PC-9 (cell line): ENCODE data around the gene DUSP16. TPM values are rescaled to one million over a fixed set of nuclear protein-coding genes. Genes with fewer than 3 reads are reported as not detected.

Source experiments
- BruUV-seq: library from RNA; stranded (reverse); fragments of 400-500 nt; replicated peaks from 2 replicates; lab custom pipeline; 2021; lab: Mats Ljungman, UMichigan
- CTCF ChIA-PET: fragments of 300-600 bp; sonication (Branson Sonifier 250); formaldehyde crosslinking; loops from one replicate; lab custom pipeline; 2022; ENCODE audit warnings: antibody characterized with exemption; lab: Charles Lee
- POLR2A ChIA-PET: fragments of 300-600 bp; sonication (Branson Sonifier 250); formaldehyde crosslinking; loops from one replicate; lab custom pipeline; 2022; ENCODE audit warnings: antibody characterized with exemption; ENCODE audit not compliant: unreplicated experiment; lab: Charles Lee
- DNase-seq, 2 experiments: peaks; one replicate each; pipeline versions ENCODE4 v3.0.0 to v3.0.0-alpha.2; 2015 to 2022; ENCODE audit warnings: mixed read lengths in 1 of 2
- H2AFZ ChIP-seq: fragments of 200-600 bp; sonication (generic); 2 replicates; pipeline ENCODE4 v1.8.1; 2017; ENCODE audit warnings: antibody characterized with exemption
- H3F3A ChIP-seq: fragments of 200-600 bp; sonication (generic); 2 replicates; pipeline ENCODE4 v1.8.1; 2017; ENCODE audit warnings: antibody characterized with exemption, mild to moderate bottlenecking, low read depth; ENCODE audit not compliant: insufficient read depth
- H3K27ac ChIP-seq: fragments of 200-600 bp; sonication (generic); 2 replicates; pipeline ENCODE4 v1.6.1; 2016; ENCODE audit warnings: mixed run types
- H3K27me3 ChIP-seq: fragments of 200-600 bp; sonication (generic); 2 replicates; pipeline ENCODE4 v1.6.1; 2016; ENCODE audit warnings: low read depth, mixed run types; ENCODE audit not compliant: insufficient read depth
- H3K36me3 ChIP-seq: fragments of 200-600 bp; sonication (generic); 2 replicates; pipeline ENCODE4 v1.6.1; 2016; ENCODE audit warnings: low read depth, mixed run types
- H3K4me1 ChIP-seq: fragments of 200-600 bp; sonication (generic); replicated peaks from 2 replicates; pipeline ENCODE4 v1.6.1; 2016; ENCODE audit warnings: mixed run types; ENCODE audit not compliant: insufficient read depth
- H3K4me2 ChIP-seq: fragments of 200-600 bp; sonication (generic); 2 replicates; pipeline ENCODE4 v1.6.1; 2017; ENCODE audit warnings: mixed run types
- H3K4me3 ChIP-seq: fragments of 200-600 bp; sonication (generic); 2 replicates; pipeline ENCODE4 v1.6.1; 2016; ENCODE audit warnings: mixed run types
- H3K79me2 ChIP-seq: fragments of 200-600 bp; sonication (generic); 2 replicates; pipeline ENCODE4 v1.6.1; 2017; ENCODE audit warnings: low read depth, mixed run types
- H3K9me2 ChIP-seq: fragments of 200-600 bp; sonication (generic); 2 replicates; pipeline ENCODE4 v1.8.1; 2017; ENCODE audit warnings: mild to moderate bottlenecking; ENCODE audit not compliant: insufficient read depth
- H3K9me3 ChIP-seq: fragments of 200-600 bp; sonication (generic); 2 replicates; pipeline ENCODE4 v1.8.1; 2016; ENCODE audit warnings: low read depth; ENCODE audit not compliant: insufficient read depth
- H4K20me1 ChIP-seq: fragments of 200-600 bp; sonication (generic); 2 replicates; pipeline ENCODE4 v1.8.1; 2017; ENCODE audit not compliant: insufficient read depth
- CTCF ChIP-seq: fragments of 200-600 bp; sonication (generic); conservative IDR thresholded peaks from 2 replicates; pipeline ENCODE4 v1.6.1; 2017; ENCODE audit warnings: mixed run types, antibody characterized with exemption, mild to moderate bottlenecking, moderate library complexity
- EZH2 ChIP-seq: fragments of 200-600 bp; sonication (generic); IDR thresholded peaks from 2 replicates; pipeline ENCODE4 v1.8.0; 2017; ENCODE audit warnings: antibody characterized with exemption, low read depth
- intact Hi-C: fragments of 100-400 bp; cut with micrococcal nuclease; formaldehyde crosslinking; loops from one replicate; pipeline ENCODE4 v1.10.0; 2022; ENCODE audit not compliant: unreplicated experiment
- total RNA-seq: library from RNA; stranded (reverse); gene quantifications from 2 replicates; pipeline ENCODE4 v1.2.3, GENCODE V29; 2021

DUSP16 gene
- total RNA-seq, 1 experiment from 2014 or later: 24.8 TPM

DNA sequence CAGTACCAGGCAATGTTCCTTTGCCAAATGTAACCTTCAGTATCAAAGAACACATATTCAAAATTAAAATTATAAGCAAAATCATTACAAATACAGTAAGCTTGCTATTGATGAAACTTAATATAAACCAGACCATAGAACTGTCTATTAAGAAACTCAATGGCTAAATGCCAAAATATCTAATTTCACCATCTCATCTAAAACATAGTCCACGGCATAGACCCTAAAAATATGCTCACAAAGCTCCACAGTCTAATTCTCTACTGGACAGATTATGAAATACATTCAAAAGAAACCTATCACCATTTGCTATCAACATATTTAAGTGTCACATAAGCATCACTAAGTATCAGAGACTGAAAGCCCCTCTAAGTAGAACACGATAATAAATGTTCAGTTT lies 25.2 kb downstream of the DUSP16 start:
- Histone ChIP-seq H3K36me3 (no peaks in the 10 kb centered on the region), H3K9me3 (no peaks in the 10 kb centered on the region), H3K4me1 (peaks cover 11% of the 10 kb centered on the region), H3K79me2 (no peaks in the 10 kb centered on the region), H3K9me2 (no peaks in the 10 kb centered on the region), H3K27ac (no peak overlapping the region), H2AFZ (no peak overlapping the region), H3K4me2 (no peak overlapping the region), H4K20me1 (0 out of 2 replicates have a peak, but pooled peaks cover 3% of the 10 kb centered on the region), H3F3A (no peaks in the 10 kb centered on the region), H3K27me3 (no peaks in the 10 kb centered on the region), H3K4me3 (no peak overlapping the region)
- TF ChIP-seq EZH2: no peak
- TF ChIP-seq CTCF: no peak
- no TSS peak for BruUV-seq
- POLR2A ChIA-PET: interaction anchor here (0.5 kb wide), 1 partner anchor 101 kb away, joined by 5 read pairs; no protein-coding TSS in a partner anchor
- intact Hi-C loops: no loop called here
- no peak for DNase-seq
- CTCF ChIA-PET: interaction anchor here (0.6 kb wide), 1 partner anchor 82 kb away, joined by 4 read pairs; no protein-coding TSS in a partner anchor

DNA sequence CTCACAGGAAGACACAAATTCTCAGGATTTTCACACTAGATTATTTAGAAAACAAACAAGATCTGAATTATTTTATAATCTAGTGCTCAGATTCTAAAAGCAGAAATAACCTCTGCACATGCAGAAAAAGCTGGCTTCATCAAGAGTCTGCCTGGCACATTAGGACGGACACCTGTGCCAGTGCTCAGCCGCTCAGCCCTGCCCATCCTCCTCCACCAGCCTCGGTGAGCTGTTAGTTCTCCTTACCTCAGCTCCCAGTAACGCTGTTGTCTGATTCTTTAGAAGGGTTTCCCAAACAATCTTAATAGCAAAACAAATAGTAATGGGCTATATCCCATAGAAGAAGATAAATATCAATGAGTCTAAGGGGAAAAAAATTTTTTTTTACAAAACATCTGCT lies 27.7 kb downstream of the DUSP16 start:
- Histone ChIP-seq H2AFZ (no peak overlapping the region), H4K20me1 (0 out of 2 replicates have a peak, but pooled peaks cover 3% of the 10 kb centered on the region), H3K4me2 (no peak overlapping the region), H3K4me1 (peaks cover 11% of the 10 kb centered on the region), H3K9me2 (no peaks in the 10 kb centered on the region), H3K27me3 (no peaks in the 10 kb centered on the region), H3K4me3 (no peak overlapping the region), H3K36me3 (no peaks in the 10 kb centered on the region), H3K79me2 (no peaks in the 10 kb centered on the region), H3K9me3 (no peaks in the 10 kb centered on the region), H3F3A (no peaks in the 10 kb centered on the region), H3K27ac (no peak overlapping the region)
- DNase-seq: no peak
- POLR2A ChIA-PET: interaction anchor here (0.5 kb wide), 1 partner anchor 20 kb away, joined by 6 read pairs; no protein-coding TSS in a partner anchor
- CTCF ChIA-PET: no interaction called here
- BruUV-seq: no TSS peak
- intact Hi-C loops: no loop called here
- TF ChIP-seq EZH2 (no peak), CTCF (no peak)

- intact Hi-C loops: no loop called here
- H2AFZ ChIP-seq: no peak overlapping the region
- no peak overlapping the region for H3K4me2 ChIP-seq
- ChIA-PET POLR2A (interaction anchor here (0.5 kb wide), 1 partner anchor 20 kb away, joined by 6 read pairs; no protein-coding TSS in a partner anchor), CTCF (no interaction called here)
- H3K36me3 ChIP-seq: no peaks in the 10 kb centered on the region
- no peaks in the 10 kb centered on the region for H3F3A ChIP-seq
- no peak for DNase-seq
- H3K27me3 ChIP-seq: no peaks in the 10 kb centered on the region
- H3K79me2 ChIP-seq: no peaks in the 10 kb centered on the region
- H3K9me3 ChIP-seq: no peaks in the 10 kb centered on the region
- H3K27ac ChIP-seq: peak overlapping the region; percentile 41; the same call in 1 of the 2 replicates
- peaks cover 11% of the 10 kb centered on the region for H3K4me1 ChIP-seq
- TF ChIP-seq EZH2 (no peak), CTCF (no peak)
- no peak overlapping the region for H3K4me3 ChIP-seq
- no peaks in the 10 kb centered on the region for H3K9me2 ChIP-seq
- BruUV-seq: no TSS peak
- 0 out of 2 replicates have a peak, but pooled peaks cover 3% of the 10 kb centered on the region for H4K20me1 ChIP-seq
Measured at GRCh38 chr12:12534166-12534866, 28.3 kb downstream of the DUSP16 start.
